Measurements from ENCODE around the gene INSIG2.

- TF ChIP-seq TAF1 (IDR thresholded peaks at IDR 0.05; ENCODE audit: borderline replicate concordance, insufficient read depth, low read length) (no peak), REST (IDR thresholded peaks at IDR 0.05; ENCODE audit: insufficient read depth in 1 of 2, low read depth in 2 of 2, low read length in 2 of 2) (no peak)
Observed at GRCh38 chr2:118145806-118146205, 57.5 kb downstream of the INSIG2 start.

Data from PFSK-1 (cell line).